ENCODE results near the gene NFATC2IP.

NFATC2IP gene

DNA sequence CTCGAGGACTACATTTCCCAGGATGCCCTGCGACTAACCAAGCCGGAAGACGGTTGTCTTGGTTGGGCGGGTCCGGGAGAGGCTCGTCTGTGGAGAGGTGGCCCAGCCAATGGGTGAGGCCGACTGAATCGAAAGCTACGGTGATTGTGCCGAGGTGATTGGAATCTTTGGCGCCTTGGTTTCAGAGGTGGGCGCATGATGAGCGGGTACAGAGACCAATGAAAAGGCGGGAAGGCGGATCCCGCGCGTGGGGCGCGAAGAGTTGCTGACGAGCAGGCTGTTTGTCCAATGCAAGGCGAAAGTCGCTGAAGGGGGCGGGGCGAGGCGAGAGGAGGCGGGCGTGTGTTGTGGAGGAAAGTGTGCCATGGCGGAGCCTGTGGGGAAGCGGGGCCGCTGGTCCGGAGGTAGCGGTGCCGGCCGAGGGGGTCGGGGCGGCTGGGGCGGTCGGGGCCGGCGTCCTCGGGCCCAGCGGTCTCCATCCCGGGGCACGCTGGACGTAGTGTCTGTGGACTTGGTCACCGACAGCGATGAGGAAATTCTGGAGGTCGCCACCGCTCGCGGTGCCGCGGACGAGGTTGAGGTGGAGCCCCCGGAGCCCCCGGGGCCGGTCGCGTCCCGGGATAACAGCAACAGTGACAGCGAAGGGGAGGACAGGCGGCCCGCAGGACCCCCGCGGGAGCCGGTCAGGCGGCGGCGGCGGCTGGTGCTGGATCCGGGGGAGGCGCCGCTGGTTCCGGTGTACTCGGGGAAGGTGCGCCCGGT is at the start of gene NFATC2IP:
Gene NFATC2IP (plus strand): TSS at position 290 of the 762 bp plus-strand sequence. CDS start 75 bp downstream, at position 365.
- CTCF ChIA-PET: interaction anchor here (0.7 to 2.0 kb wide), 3 partner anchors 20 to 24 kb away, joined by 3 to 6 read pairs (median 4); partner anchors contain the start of gene SPNS1

DNA sequence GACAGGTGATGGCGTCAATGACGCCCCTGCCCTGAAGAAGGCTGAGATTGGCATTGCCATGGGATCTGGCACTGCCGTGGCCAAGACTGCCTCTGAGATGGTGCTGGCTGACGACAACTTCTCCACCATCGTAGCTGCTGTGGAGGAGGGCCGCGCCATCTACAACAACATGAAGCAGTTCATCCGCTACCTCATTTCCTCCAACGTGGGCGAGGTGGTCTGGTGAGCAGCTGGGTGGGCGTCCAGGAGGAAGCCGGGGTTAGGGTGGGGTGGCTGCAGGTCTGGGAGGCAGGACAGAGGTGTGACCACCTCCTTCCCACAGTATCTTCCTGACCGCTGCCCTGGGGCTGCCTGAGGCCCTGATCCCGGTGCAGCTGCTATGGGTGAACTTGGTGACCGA is 48.9 kb upstream of the NFATC2IP start:
- no peak overlapping the region for H3K4me3 ChIP-seq (ENCODE audit: low read depth, low read length)
- ChIA-PET CTCF (no interaction called here), POLR2A (no interaction called here)
- no peak for DNase-seq (ENCODE audit: low read depth, low spot score)
- TF ChIP-seq, protein P1, sequence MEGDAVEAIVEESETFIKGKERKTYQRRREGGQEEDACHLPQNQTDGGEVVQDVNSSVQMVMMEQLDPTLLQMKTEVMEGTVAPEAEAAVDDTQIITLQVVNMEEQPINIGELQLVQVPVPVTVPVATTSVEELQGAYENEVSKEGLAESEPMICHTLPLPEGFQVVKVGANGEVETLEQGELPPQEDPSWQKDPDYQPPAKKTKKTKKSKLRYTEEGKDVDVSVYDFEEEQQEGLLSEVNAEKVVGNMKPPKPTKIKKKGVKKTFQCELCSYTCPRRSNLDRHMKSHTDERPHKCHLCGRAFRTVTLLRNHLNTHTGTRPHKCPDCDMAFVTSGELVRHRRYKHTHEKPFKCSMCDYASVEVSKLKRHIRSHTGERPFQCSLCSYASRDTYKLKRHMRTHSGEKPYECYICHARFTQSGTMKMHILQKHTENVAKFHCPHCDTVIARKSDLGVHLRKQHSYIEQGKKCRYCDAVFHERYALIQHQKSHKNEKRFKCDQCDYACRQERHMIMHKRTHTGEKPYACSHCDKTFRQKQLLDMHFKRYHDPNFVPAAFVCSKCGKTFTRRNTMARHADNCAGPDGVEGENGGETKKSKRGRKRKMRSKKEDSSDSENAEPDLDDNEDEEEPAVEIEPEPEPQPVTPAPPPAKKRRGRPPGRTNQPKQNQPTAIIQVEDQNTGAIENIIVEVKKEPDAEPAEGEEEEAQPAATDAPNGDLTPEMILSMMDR (IDR thresholded peaks at IDR 0.05; ENCODE audit: insufficient read depth, low read length, missing control alignments): no peak

More for the DNA sequence above, at the start of gene NFATC2IP:
- POLR2A ChIA-PET: interaction anchor here (0.6 to 0.9 kb wide), 2 partner anchors 26 to 71 kb away, joined by 3 read pairs; partner anchors contain the start of gene RABEP2
- H3K4me3 ChIP-seq (ENCODE audit: low read depth, low read length): peak within 1 kb of the TSS; percentile 79
- TF ChIP-seq, protein P1 (IDR thresholded peaks at IDR 0.05; ENCODE audit: insufficient read depth, low read length, missing control alignments): no peak
- peak; percentile 99 for DNase-seq (ENCODE audit: low read depth, low spot score)

DNA sequence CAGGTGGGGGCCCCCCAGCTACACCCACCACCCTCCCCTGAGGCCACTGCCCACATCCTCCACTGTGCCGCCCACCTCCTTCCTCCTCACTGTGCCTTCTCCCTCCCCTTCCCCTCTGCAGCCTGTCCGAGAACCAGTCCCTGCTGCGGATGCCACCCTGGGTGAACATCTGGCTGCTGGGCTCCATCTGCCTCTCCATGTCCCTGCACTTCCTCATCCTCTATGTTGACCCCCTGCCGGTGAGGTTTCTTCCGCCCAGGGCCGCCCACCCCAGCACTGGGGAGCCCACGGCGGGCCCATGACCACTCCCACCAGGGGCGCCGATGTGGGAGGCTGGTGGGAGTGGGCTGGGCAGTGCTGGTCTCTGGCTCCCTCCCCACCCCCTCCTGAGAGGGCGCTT is 47.8 kb upstream of the NFATC2IP start:
- POLR2A ChIA-PET: no interaction called here
- no peak overlapping the region for H3K4me3 ChIP-seq (ENCODE audit: low read depth, low read length)
- no peak for DNase-seq (ENCODE audit: low read depth, low spot score)
- CTCF ChIA-PET: no interaction called here
- TF ChIP-seq, protein P1 (IDR thresholded peaks at IDR 0.05; ENCODE audit: insufficient read depth, low read length, missing control alignments): no peak

DNA sequence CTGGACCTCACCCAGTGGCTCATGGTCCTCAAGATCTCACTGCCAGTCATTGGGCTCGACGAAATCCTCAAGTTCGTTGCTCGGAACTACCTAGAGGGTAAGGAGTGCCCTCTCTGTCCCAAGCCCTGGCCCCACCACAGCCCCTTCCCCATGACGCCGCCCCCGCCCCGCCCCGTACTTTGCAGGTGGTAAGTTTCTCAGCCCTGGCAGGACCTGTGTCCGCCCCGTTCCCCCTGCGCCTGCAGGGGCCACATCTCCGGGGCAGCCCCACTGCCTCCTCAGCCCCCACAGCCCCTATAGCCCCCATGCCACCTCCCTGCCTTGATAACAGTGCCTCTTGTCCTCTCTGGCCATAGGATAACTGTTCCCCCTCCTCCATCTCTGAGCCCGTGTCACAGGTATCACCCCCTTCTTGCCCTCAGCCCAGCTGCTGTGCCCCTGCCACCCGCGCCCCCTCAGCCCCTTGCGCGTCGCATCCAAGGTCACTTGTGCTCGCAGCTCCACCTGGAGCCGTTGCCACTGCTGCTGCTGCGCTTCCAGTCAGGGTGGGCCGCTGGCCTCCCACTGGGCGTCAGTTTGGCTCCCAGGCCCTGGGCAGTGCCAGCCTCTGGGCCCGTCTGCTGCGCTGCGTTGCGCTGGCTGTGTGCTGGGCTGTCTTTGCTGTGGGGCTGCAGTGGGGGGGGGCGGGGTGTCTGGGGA is 47.2 kb upstream of the NFATC2IP start:
- no peak overlapping the region for H3K4me3 ChIP-seq (ENCODE audit: low read depth, low read length)
- CTCF ChIA-PET: no interaction called here
- TF ChIP-seq, protein P1 (IDR thresholded peaks at IDR 0.05; ENCODE audit: insufficient read depth, low read length, missing control alignments): no peak
- POLR2A ChIA-PET: no interaction called here
- DNase-seq (ENCODE audit: low read depth, low spot score): no peak

DNA sequence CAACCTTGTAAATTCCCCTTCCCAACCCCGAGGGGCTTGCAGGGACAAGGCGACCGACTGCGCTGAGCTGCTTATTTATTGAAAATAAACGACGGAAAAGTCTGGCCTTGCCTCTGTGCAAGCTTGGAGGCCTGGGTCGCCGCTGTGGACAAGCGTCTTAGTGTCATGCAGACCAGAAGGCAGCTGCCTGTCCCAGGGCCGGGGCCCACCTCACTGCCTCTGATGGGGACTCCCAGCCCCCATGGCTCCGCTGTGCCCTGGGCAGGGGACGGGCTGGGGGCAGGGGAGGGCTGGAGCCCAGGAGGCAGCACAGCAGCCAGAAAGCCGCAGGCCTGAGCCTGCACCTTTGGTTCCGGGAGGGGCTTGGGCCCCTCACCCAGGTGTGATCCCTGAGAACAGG is 46.4 kb upstream of the NFATC2IP start:
- POLR2A ChIA-PET: no interaction called here
- no peak overlapping the region for H3K4me3 ChIP-seq (ENCODE audit: low read depth, low read length)
- DNase-seq (ENCODE audit: low read depth, low spot score): no peak
- TF ChIP-seq, protein P1 (IDR thresholded peaks at IDR 0.05; ENCODE audit: insufficient read depth, low read length, missing control alignments): no peak
- CTCF ChIA-PET: no interaction called here

DNA sequence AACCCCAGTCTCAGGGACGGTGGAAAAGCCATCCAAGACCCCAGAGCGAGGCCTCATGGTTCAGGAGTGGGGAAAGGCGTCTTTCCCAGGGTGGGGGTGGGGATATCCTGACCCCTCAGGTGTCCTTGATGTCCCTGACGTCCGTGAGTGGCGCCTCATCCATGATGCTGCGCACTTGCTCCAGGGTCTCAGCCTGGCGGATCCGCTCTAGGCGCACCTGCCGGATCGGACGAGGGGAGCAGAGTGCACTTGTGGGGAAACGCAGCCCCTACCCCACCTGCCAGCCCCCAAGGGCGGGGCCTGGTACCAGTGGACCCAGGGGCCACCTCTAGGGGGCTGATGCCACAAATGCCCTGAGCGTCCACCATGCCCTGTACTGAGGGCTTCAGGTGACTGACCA is 45.9 kb upstream of the NFATC2IP start:
- CTCF ChIA-PET: no interaction called here
- no peak for DNase-seq (ENCODE audit: low read depth, low spot score)
- TF ChIP-seq, protein P1 (IDR thresholded peaks at IDR 0.05; ENCODE audit: insufficient read depth, low read length, missing control alignments): no peak
- H3K4me3 ChIP-seq (ENCODE audit: low read depth, low read length): no peak overlapping the region
- POLR2A ChIA-PET: no interaction called here

Data from AG04449 (cell line).